Putamen (tissue), 1 donor: Measurements from ENCODE around the gene RAD51B.

Source experiments
- DNase-seq: peaks from one replicate; pipeline ENCODE4 v3.0.0-alpha.2; 2016; ENCODE audit warnings: low spot score

Gene RAD51B

GRCh38 chr14:68509188-68509983, 689.8 kb downstream of the RAD51B start:
- no peak for DNase-seq

GRCh38 chr14:68510201-68511128, 690.9 kb downstream of the RAD51B start:
- no peak for DNase-seq

GRCh38 chr14:68511129-68512047, 691.8 kb downstream of the RAD51B start:
- DNase-seq: no peak

- no peak for DNase-seq
Measured at GRCh38 chr14:68512088-68512487, 692.5 kb downstream of the RAD51B start.

GRCh38 chr14:68513137-68513536, 693.6 kb downstream of the RAD51B start:
- no peak for DNase-seq

GRCh38 chr14:68513838-68514607, 694.4 kb downstream of the RAD51B start:
- no peak for DNase-seq

- no peak for DNase-seq
Measured at GRCh38 chr14:68514608-68515194, 695.1 kb downstream of the RAD51B start.

- no peak for DNase-seq
Measured at GRCh38 chr14:68516342-68516741, 696.8 kb downstream of the RAD51B start.

GRCh38 chr14:68518166-68518565, 698.6 kb downstream of the RAD51B start:
- no peak for DNase-seq

GRCh38 chr14:68518761-68519670, 699.4 kb downstream of the RAD51B start:
- DNase-seq: no peak

- DNase-seq: no peak
Measured at GRCh38 chr14:68519671-68520187, 700.1 kb downstream of the RAD51B start.

GRCh38 chr14:68520637-68521556, 701.3 kb downstream of the RAD51B start:
- DNase-seq: no peak

GRCh38 chr14:68521557-68521901, 702.0 kb downstream of the RAD51B start:
- no peak for DNase-seq

- no peak for DNase-seq
Measured at GRCh38 chr14:68521961-68522509, 702.5 kb downstream of the RAD51B start.

- DNase-seq: no peak
Measured at GRCh38 chr14:68522510-68523325, 703.1 kb downstream of the RAD51B start.

GRCh38 chr14:68523326-68523610, 703.7 kb downstream of the RAD51B start:
- DNase-seq: no peak

- DNase-seq: no peak
Measured at GRCh38 chr14:68523989-68524725, 704.6 kb downstream of the RAD51B start.
